ENCODE measurements around the gene ASGR2. TPM values are rescaled to one million over a fixed set of nuclear protein-coding genes. Genes with fewer than 3 reads are reported as not detected.

ASGR2 gene
- total and polyA plus RNA-seq, 2 of the 13 experiments (the other 11 are each of a cell fraction or from before 2014, with no cell fraction given) = 320 to 754 TPM

DNA sequence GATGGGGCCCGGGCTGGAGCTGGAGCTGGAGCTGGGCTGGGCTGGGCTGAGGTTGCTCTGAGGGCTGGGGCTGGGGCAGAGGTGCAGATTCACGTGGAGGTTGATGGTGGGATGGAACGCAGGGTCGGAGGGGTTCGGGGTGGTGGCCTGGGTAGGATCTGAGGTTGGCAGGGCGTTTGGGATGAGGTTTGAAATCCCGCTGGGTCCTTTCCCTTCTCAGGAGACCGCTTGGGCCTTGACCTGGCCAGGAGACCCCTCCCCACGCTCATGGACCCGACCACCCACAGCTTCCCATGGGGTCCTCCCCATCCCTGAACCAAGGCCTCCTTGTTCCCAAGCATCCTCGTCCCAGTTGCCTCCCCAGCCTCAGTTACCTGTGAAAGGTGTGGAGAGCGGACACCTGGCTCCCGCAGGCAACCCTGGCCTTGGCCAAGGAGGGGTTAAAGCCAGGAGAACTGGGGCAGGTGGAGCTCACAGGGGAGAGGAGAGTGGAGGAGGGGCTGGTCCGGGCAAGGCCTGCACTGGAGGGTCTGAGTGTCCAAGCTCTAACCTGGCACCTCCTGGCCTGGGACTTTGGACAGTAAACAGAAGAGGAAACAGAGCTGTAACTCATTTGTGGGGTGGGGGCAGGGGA lies at the start of gene ASGR2 (continued):
- TF ChIP-seq YEATS4 (CRISPR knock-in tag; IDR thresholded peaks at IDR 0.05; ENCODE audit: borderline replicate concordance) (peak; percentile 59; the same call in 1 of the 2 replicates), MBD4 (IDR thresholded peaks at IDR 0.05; ENCODE audit: borderline replicate concordance, low read length) (no peak), PHF21A (CRISPR knock-in tag; IDR thresholded peaks at IDR 0.05) (peak; percentile 95), FOXO1 (CRISPR knock-in tag; IDR thresholded peaks at IDR 0.05) (peak; percentile 76), ZNF772 (CRISPR knock-in tag; IDR thresholded peaks at IDR 0.05) (peak; percentile 63; the same call in 1 of the 2 replicates), ZNF282 (IDR thresholded peaks at IDR 0.05; ENCODE audit: partially characterized antibody) (no peak), KDM1A (CRISPR knock-in tag; IDR thresholded peaks at IDR 0.05) (no peak), ZNF546 (CRISPR knock-in tag; conservative IDR thresholded peaks at IDR 0.05) (peak; percentile 68; the same call in 1 of the 2 replicates), NFYC (CRISPR knock-in tag; IDR thresholded peaks at IDR 0.05) (peak; percentile 23; the same call in 1 of the 2 replicates), ZNF234 (CRISPR knock-in tag; conservative IDR thresholded peaks at IDR 0.05) (no peak; the same call in 1 of the 2 replicates), TEAD3 (CRISPR knock-in tag; optimal IDR thresholded peaks at IDR 0.05; ENCODE audit: borderline replicate concordance) (peak; percentile 36), MIXL1 (CRISPR knock-in tag; IDR thresholded peaks at IDR 0.05) (peak; percentile 19; the same call in 1 of the 2 replicates)
- TF ChIP-seq, protein P1, sequence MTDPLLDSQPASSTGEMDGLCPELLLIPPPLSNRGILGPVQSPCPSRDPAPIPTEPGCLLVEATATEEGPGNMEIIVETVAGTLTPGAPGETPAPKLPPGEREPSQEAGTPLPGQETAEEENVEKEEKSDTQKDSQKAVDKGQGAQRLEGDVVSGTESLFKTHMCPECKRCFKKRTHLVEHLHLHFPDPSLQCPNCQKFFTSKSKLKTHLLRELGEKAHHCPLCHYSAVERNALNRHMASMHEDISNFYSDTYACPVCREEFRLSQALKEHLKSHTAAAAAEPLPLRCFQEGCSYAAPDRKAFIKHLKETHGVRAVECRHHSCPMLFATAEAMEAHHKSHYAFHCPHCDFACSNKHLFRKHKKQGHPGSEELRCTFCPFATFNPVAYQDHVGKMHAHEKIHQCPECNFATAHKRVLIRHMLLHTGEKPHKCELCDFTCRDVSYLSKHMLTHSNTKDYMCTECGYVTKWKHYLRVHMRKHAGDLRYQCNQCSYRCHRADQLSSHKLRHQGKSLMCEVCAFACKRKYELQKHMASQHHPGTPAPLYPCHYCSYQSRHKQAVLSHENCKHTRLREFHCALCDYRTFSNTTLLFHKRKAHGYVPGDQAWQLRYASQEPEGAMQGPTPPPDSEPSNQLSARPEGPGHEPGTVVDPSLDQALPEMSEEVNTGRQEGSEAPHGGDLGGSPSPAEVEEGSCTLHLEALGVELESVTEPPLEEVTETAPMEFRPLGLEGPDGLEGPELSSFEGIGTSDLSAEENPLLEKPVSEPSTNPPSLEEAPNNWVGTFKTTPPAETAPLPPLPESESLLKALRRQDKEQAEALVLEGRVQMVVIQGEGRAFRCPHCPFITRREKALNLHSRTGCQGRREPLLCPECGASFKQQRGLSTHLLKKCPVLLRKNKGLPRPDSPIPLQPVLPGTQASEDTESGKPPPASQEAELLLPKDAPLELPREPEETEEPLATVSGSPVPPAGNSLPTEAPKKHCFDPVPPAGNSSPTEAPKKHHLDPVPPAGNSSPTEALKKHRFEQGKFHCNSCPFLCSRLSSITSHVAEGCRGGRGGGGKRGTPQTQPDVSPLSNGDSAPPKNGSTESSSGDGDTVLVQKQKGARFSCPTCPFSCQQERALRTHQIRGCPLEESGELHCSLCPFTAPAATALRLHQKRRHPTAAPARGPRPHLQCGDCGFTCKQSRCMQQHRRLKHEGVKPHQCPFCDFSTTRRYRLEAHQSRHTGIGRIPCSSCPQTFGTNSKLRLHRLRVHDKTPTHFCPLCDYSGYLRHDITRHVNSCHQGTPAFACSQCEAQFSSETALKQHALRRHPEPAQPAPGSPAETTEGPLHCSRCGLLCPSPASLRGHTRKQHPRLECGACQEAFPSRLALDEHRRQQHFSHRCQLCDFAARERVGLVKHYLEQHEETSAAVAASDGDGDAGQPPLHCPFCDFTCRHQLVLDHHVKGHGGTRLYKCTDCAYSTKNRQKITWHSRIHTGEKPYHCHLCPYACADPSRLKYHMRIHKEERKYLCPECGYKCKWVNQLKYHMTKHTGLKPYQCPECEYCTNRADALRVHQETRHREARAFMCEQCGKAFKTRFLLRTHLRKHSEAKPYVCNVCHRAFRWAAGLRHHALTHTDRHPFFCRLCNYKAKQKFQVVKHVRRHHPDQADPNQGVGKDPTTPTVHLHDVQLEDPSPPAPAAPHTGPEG (CRISPR knock-in tag; IDR thresholded peaks at IDR 0.05) = no peak
- TF ChIP-seq, protein P2, sequence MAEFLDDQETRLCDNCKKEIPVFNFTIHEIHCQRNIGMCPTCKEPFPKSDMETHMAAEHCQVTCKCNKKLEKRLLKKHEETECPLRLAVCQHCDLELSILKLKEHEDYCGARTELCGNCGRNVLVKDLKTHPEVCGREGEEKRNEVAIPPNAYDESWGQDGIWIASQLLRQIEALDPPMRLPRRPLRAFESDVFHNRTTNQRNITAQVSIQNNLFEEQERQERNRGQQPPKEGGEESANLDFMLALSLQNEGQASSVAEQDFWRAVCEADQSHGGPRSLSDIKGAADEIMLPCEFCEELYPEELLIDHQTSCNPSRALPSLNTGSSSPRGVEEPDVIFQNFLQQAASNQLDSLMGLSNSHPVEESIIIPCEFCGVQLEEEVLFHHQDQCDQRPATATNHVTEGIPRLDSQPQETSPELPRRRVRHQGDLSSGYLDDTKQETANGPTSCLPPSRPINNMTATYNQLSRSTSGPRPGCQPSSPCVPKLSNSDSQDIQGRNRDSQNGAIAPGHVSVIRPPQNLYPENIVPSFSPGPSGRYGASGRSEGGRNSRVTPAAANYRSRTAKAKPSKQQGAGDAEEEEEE (CRISPR knock-in tag; IDR thresholded peaks at IDR 0.05; ENCODE audit: borderline replicate concordance) = no peak; the same call in 1 of the 2 replicates
- TF ChIP-seq, protein P3, sequence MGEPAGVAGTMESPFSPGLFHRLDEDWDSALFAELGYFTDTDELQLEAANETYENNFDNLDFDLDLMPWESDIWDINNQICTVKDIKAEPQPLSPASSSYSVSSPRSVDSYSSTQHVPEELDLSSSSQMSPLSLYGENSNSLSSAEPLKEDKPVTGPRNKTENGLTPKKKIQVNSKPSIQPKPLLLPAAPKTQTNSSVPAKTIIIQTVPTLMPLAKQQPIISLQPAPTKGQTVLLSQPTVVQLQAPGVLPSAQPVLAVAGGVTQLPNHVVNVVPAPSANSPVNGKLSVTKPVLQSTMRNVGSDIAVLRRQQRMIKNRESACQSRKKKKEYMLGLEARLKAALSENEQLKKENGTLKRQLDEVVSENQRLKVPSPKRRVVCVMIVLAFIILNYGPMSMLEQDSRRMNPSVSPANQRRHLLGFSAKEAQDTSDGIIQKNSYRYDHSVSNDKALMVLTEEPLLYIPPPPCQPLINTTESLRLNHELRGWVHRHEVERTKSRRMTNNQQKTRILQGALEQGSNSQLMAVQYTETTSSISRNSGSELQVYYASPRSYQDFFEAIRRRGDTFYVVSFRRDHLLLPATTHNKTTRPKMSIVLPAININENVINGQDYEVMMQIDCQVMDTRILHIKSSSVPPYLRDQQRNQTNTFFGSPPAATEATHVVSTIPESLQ (CRISPR knock-in tag; conservative IDR thresholded peaks at IDR 0.05) = no peak
- TF ChIP-seq, protein P4, sequence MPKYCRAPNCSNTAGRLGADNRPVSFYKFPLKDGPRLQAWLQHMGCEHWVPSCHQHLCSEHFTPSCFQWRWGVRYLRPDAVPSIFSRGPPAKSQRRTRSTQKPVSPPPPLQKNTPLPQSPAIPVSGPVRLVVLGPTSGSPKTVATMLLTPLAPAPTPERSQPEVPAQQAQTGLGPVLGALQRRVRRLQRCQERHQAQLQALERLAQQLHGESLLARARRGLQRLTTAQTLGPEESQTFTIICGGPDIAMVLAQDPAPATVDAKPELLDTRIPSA (CRISPR knock-in tag; IDR thresholded peaks at IDR 0.05; ENCODE audit: borderline replicate concordance) = no peak
- TF ChIP-seq, protein P5, sequence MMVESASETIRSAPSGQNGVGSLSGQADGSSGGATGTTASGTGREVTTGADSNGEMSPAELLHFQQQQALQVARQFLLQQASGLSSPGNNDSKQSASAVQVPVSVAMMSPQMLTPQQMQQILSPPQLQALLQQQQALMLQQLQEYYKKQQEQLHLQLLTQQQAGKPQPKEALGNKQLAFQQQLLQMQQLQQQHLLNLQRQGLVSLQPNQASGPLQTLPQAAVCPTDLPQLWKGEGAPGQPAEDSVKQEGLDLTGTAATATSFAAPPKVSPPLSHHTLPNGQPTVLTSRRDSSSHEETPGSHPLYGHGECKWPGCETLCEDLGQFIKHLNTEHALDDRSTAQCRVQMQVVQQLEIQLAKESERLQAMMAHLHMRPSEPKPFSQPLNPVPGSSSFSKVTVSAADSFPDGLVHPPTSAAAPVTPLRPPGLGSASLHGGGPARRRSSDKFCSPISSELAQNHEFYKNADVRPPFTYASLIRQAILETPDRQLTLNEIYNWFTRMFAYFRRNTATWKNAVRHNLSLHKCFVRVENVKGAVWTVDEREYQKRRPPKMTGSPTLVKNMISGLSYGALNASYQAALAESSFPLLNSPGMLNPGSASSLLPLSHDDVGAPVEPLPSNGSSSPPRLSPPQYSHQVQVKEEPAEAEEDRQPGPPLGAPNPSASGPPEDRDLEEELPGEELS (CRISPR knock-in tag; IDR thresholded peaks at IDR 0.05) = peak; percentile 80
